ENCODE measurements around the gene NBAS.

DNA sequence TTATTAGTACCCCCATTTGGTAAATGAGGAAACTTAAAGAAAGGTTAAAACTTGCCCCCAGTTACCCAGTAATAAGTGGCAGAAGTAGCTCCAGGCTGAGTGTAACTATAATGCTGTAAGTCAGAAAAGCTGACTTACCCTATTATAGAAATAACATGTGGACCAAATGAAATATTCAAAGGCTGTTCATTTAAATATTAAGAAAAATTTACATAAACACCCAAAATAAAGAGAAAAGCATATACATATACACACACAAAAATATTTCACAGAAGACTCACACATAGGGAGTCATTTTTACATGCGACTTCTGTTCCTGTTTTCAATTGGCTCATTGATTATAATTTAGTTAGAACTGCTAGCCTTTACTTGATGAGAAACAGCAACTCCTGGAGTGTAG lies 189.1 kb downstream of the NBAS start:
- no peak for TF ChIP-seq CTCF (IDR thresholded peaks at IDR 0.05)
- TF ChIP-seq EP300 (IDR thresholded peaks at IDR 0.05): no peak
- TF ChIP-seq POLR2AphosphoS5 (IDR thresholded peaks at IDR 0.05): no peak
